ENCODE data around the gene TERC. TPM values are rescaled to one million over a fixed set of nuclear protein-coding genes. Genes with fewer than 3 reads are reported as not detected.

The TERC gene
- 179 TPM for total RNA-seq

- DNase-seq = peak; percentile 98
These were observed at the start of gene TERC for GRCh38 chr3:169764882-169765612. Gene TERC (minus strand): TSS chr3:169765060.

- DNase-seq = peak; percentile 24
These were observed 49.1 kb upstream of the TERC start for GRCh38 chr3:169813757-169814517.

GRCh38 chr3:169813278-169813677 is 48.4 kb upstream of the TERC start:
- DNase-seq = no peak

- DNase-seq = peak; percentile 90
These were observed 47.7 kb upstream of the TERC start, which contains the start of the genes LRRC34 and LRRIQ4 for GRCh38 chr3:169812332-169813235. Gene LRRC34 (minus strand): TSS chr3:169812904. CDS start chr3:169812548, 356 bp downstream. Gene LRRIQ4 (plus strand): TSS chr3:169812870. CDS start chr3:169821922, 9,052 bp downstream.

GRCh38 chr3:169811631-169812331 is 46.9 kb upstream of the TERC start:
- DNase-seq = peak; percentile 66

- DNase-seq = no peak
These were observed 44.5 kb upstream of the TERC start for GRCh38 chr3:169809230-169809795.

GRCh38 chr3:169804681-169805080 is 39.8 kb upstream of the TERC start:
- DNase-seq = no peak

- no peak for DNase-seq
These were observed 27.5 kb upstream of the TERC start for GRCh38 chr3:169792359-169792758.

- DNase-seq = no peak
These were observed 26.0 kb upstream of the TERC start for GRCh38 chr3:169790687-169791429.

- no peak for DNase-seq
These were observed 25.4 kb upstream of the TERC start for GRCh38 chr3:169790219-169790618.

GRCh38 chr3:169787791-169788190 is 22.9 kb upstream of the TERC start:
- no peak for DNase-seq

- DNase-seq = no peak
These were observed 22.3 kb upstream of the TERC start for GRCh38 chr3:169787120-169787519.

- no peak for DNase-seq
These were observed 16.5 kb upstream of the TERC start for GRCh38 chr3:169781209-169781855.

GRCh38 chr3:169780742-169781141 is 15.9 kb upstream of the TERC start:
- DNase-seq = no peak

GRCh38 chr3:169777822-169778221 is 13.0 kb upstream of the TERC start:
- no peak for DNase-seq

- DNase-seq = no peak
These were observed 9.3 kb upstream of the TERC start for GRCh38 chr3:169774186-169774585.

GRCh38 chr3:169772897-169773816 is 8.3 kb upstream of the TERC start, which contains the start of gene MYNN:
Gene MYNN (plus strand): TSS chr3:169773396. CDS start chr3:169774296, 900 bp downstream.
- peak; percentile 98 for DNase-seq

- DNase-seq = peak; percentile 95
These were observed 7.5 kb upstream of the TERC start for GRCh38 chr3:169772305-169772896.
